HL-60/S4 treated with retinoic acid at 250 ng/mL for 4 days and 3 days (cell line): ENCODE data around the gene IGSF23.

ENCODE experiments used
- in situ Hi-C: fragments of 300-500 bp; cut with MboI; formaldehyde crosslinking; loops from 2 replicates; pipeline ENCODE4 v1.7.0; 2022; ENCODE audit warnings: low sequenced_read_pairs

The IGSF23 gene

GRCh38 chr19:44613295-44614178 lies at the start of gene IGSF23:
IGSF23 (plus strand) TSS chr19:44613563; CDS start chr19:44613646, 83 bp downstream.
- in situ Hi-C loops: no loop called here

- in situ Hi-C loops: no loop called here
Observed at GRCh38 chr19:44566984-44567383, 46.4 kb upstream of the IGSF23 start.

- in situ Hi-C loops: no loop called here
Observed at GRCh38 chr19:44567745-44568144, 45.6 kb upstream of the IGSF23 start.

- in situ Hi-C loops: loop anchor here (5.0 kb wide), 1 partner anchor 87 kb away; no protein-coding TSS in a partner anchor
Observed at GRCh38 chr19:44570603-44570983, 42.8 kb upstream of the IGSF23 start.

GRCh38 chr19:44570984-44571684 lies 42.2 kb upstream of the IGSF23 start:
- in situ Hi-C loops: loop anchor here (5.0 kb wide), 1 partner anchor 86 kb away; no protein-coding TSS in a partner anchor

- in situ Hi-C loops: loop anchor here (5.0 kb wide), 1 partner anchor 85 kb away; no protein-coding TSS in a partner anchor
Observed at GRCh38 chr19:44571830-44572580, 41.4 kb upstream of the IGSF23 start.

GRCh38 chr19:44572581-44572900 lies 40.8 kb upstream of the IGSF23 start:
- in situ Hi-C loops: loop anchor here (5.0 kb wide), 1 partner anchor 85 kb away; no protein-coding TSS in a partner anchor

- in situ Hi-C loops: loop anchor here (5.0 kb wide), 1 partner anchor 84 kb away; no protein-coding TSS in a partner anchor
Observed at GRCh38 chr19:44573183-44573582, 40.2 kb upstream of the IGSF23 start.

GRCh38 chr19:44573627-44574026 lies 39.7 kb upstream of the IGSF23 start:
- in situ Hi-C loops: loop anchor here (5.0 kb wide), 1 partner anchor 84 kb away; no protein-coding TSS in a partner anchor

GRCh38 chr19:44574186-44574950 lies 39.0 kb upstream of the IGSF23 start:
- in situ Hi-C loops: loop anchor here (5.0 kb wide), 1 partner anchor 83 kb away; no protein-coding TSS in a partner anchor

GRCh38 chr19:44575116-44575700 lies 38.2 kb upstream of the IGSF23 start:
- in situ Hi-C loops: no loop called here

GRCh38 chr19:44576843-44577565 lies 36.4 kb upstream of the IGSF23 start:
- in situ Hi-C loops: no loop called here

- in situ Hi-C loops: no loop called here
Observed at GRCh38 chr19:44577566-44577874, 35.8 kb upstream of the IGSF23 start.

- in situ Hi-C loops: no loop called here
Observed at GRCh38 chr19:44579663-44580365, 33.5 kb upstream of the IGSF23 start.

- in situ Hi-C loops: no loop called here
Observed at GRCh38 chr19:44580366-44580895, 32.9 kb upstream of the IGSF23 start.

GRCh38 chr19:44581288-44581687 lies 32.1 kb upstream of the IGSF23 start:
- in situ Hi-C loops: no loop called here

GRCh38 chr19:44582581-44583265 lies 30.6 kb upstream of the IGSF23 start:
- in situ Hi-C loops: no loop called here
